GM19328 (cell line): ENCODE results near the gene PAN3.
A peak's percentile ranks its signal among the peaks of the same experiment; 100 is the strongest.
"Not testable (repeated sequence)": the region's sequence is repeated elsewhere in the genome, so short reads cannot be mapped to it uniquely, and the experiment has no call there.

ENCODE experiments used
- ATAC-seq: cut with Tn5 transposase; IDR thresholded peaks from one replicate; pipeline ENCODE4 v1.9.1; 2021; ENCODE audit warnings: mild to moderate bottlenecking, moderate library complexity; ENCODE audit not compliant: unreplicated experiment

The PAN3 gene

GRCh38 chr13:28131646-28132045 is 6.7 kb upstream of the PAN3 start:
- no peak for ATAC-seq

- ATAC-seq, result no peak
These were observed 1.4 kb upstream of the PAN3 start for GRCh38 chr13:28136916-28137315.

GRCh38 chr13:28137596-28137995 is 749 bp upstream of the PAN3 start:
- peak; percentile 3 for ATAC-seq

GRCh38 chr13:28138756-28139470 is 568 bp downstream of the PAN3 start:
- ATAC-seq, result peak; percentile 42

- ATAC-seq, result no peak
These were observed 2.2 kb downstream of the PAN3 start for GRCh38 chr13:28140433-28141125.

- ATAC-seq, result not testable (repeated sequence)
These were observed 3.2 kb downstream of the PAN3 start for GRCh38 chr13:28141542-28141941.

GRCh38 chr13:28145049-28145448 is 6.7 kb downstream of the PAN3 start:
- no peak for ATAC-seq

GRCh38 chr13:28147495-28147894 is 9.2 kb downstream of the PAN3 start:
- no peak for ATAC-seq

GRCh38 chr13:28159057-28159456 is 20.7 kb downstream of the PAN3 start:
- no peak for ATAC-seq

- no peak for ATAC-seq
These were observed 23.0 kb downstream of the PAN3 start for GRCh38 chr13:28161370-28161769.

- ATAC-seq, result no peak
These were observed 25.2 kb downstream of the PAN3 start for GRCh38 chr13:28163587-28163986.

- ATAC-seq, result no peak
These were observed 27.9 kb downstream of the PAN3 start for GRCh38 chr13:28166257-28166656.

GRCh38 chr13:28171266-28171665 is 32.9 kb downstream of the PAN3 start:
- no peak for ATAC-seq

- no peak for ATAC-seq
These were observed 34.6 kb downstream of the PAN3 start for GRCh38 chr13:28172947-28173346.

- no peak for ATAC-seq
These were observed 35.4 kb downstream of the PAN3 start for GRCh38 chr13:28173793-28174192.

- ATAC-seq, result no peak
These were observed 39.0 kb downstream of the PAN3 start for GRCh38 chr13:28177327-28177726.

- no peak for ATAC-seq
These were observed 39.5 kb downstream of the PAN3 start for GRCh38 chr13:28177877-28178276.

GRCh38 chr13:28179974-28180373 is 41.6 kb downstream of the PAN3 start:
- no peak for ATAC-seq

- no peak for ATAC-seq
These were observed 43.1 kb downstream of the PAN3 start for GRCh38 chr13:28181413-28181812.

- no peak for ATAC-seq
These were observed 46.9 kb downstream of the PAN3 start for GRCh38 chr13:28185256-28185655.

GRCh38 chr13:28199089-28199488 is 60.7 kb downstream of the PAN3 start:
- no peak for ATAC-seq

- ATAC-seq, result no peak
These were observed 65.7 kb downstream of the PAN3 start for GRCh38 chr13:28204043-28204442.
